Melanocyte of skin (primary cell): ENCODE measurements around the gene SIX3. TPM values are rescaled to one million over a fixed set of nuclear protein-coding genes. Genes with fewer than 3 reads are reported as not detected.

Experiments
- small RNA-seq, 2 donors: library from RNA; depleted of rRNA; stranded (forward); fragments of <200 nt; gene quantifications; one replicate each; pipeline ENCODE3, GENCODE V24; 2012
- total RNA-seq, 2 donors: library from RNA; depleted of rRNA; stranded (reverse); fragments of >200 nt; gene quantifications; 2 replicates each; pipeline ENCODE4 v1.2.3, GENCODE V29; 2012

The SIX3 gene
- total RNA-seq, result not detected

GRCh38 chr2:44941551-44942234, at the start of gene SIX3:
TSS of gene SIX3 (plus strand) at chr2:44941702. CDS start at chr2:44942105, 403 bp downstream.

Small RNA genes lying within 50 kb of the gene (small RNA-seq; reads per million reads assigned to genes)
- gene RF02246, result 0 reads per million in 2 donors
- gene RF02247, result 0 reads per million in 2 donors
- gene RF02248, result 0 reads per million in 2 donors
- gene RF02250, result 0 reads per million in 2 donors
- 0 reads per million in 2 donors for gene RF02251
- gene RF02252, result 0 reads per million in 2 donors

Other genes with a start within 250 kb of the SIX3 start
- gene SIX2, start 67.8 kb downstream of the SIX3 start, total RNA-seq, result not detected